ENCODE results near the gene ATXN1. TPM values are rescaled to one million over a fixed set of nuclear protein-coding genes. Genes with fewer than 3 reads are reported as not detected.

Gene ATXN1
- total RNA-seq, 1 donor: 48.5 TPM

- Histone ChIP-seq H3K27me3 (ENCODE audit: insufficient read depth, low read length) (no peaks in the 10 kb centered on the region), H2AFZ (ENCODE audit: low read length) (no peak overlapping the region), H3K79me2 (ENCODE audit: insufficient read depth, low read length) (no peaks in the 10 kb centered on the region), H3K4me3 (ENCODE audit: insufficient read depth, low read length) (no peak overlapping the region), H3K4me2 (ENCODE audit: insufficient read depth, low read length) (no peak overlapping the region), H3K4me1 (ENCODE audit: insufficient read depth, low read length) (no peaks in the 10 kb centered on the region), H3K27ac (ENCODE audit: low read depth, low read length) (no peak overlapping the region), H3K36me3 (ENCODE audit: insufficient read depth, low read length) (no peaks in the 10 kb centered on the region), H3K9me3 (ENCODE audit: low read depth, low read length) (no peaks in the 10 kb centered on the region), H4K20me1 (ENCODE audit: insufficient read depth, low read length) (no peaks in the 10 kb centered on the region)
- no peak for DNase-seq (ENCODE audit: insufficient read length, low spot score, missing footprints)
- no peak for TF ChIP-seq CTCF (IDR thresholded peaks at IDR 0.05; ENCODE audit: extremely low read depth, low read depth, low read length)
Observed at GRCh38 chr6:16288163-16288562, 473.1 kb downstream of the ATXN1 start.

- no peaks in the 10 kb centered on the region for H3K9me3 ChIP-seq (ENCODE audit: low read depth, low read length)
- no peak overlapping the region for H3K27ac ChIP-seq (ENCODE audit: low read depth, low read length)
- no peaks in the 10 kb centered on the region for H3K36me3 ChIP-seq (ENCODE audit: insufficient read depth, low read length)
- peak overlapping the region; percentile 59 for H2AFZ ChIP-seq (ENCODE audit: low read length)
- H3K4me2 ChIP-seq (ENCODE audit: insufficient read depth, low read length): peak overlapping the region; percentile 56
- H3K79me2 ChIP-seq (ENCODE audit: insufficient read depth, low read length): no peaks in the 10 kb centered on the region
- peak; percentile 89 for DNase-seq (ENCODE audit: insufficient read length, low spot score, missing footprints)
- H4K20me1 ChIP-seq (ENCODE audit: insufficient read depth, low read length): no peaks in the 10 kb centered on the region
- no peaks in the 10 kb centered on the region for H3K4me1 ChIP-seq (ENCODE audit: insufficient read depth, low read length)
- H3K4me3 ChIP-seq (ENCODE audit: insufficient read depth, low read length): peak overlapping the region; percentile 40
- TF ChIP-seq CTCF (IDR thresholded peaks at IDR 0.05; ENCODE audit: extremely low read depth, low read depth, low read length): peak; percentile 85
- no peaks in the 10 kb centered on the region for H3K27me3 ChIP-seq (ENCODE audit: insufficient read depth, low read length)
Observed at GRCh38 chr6:16286151-16286522, 475.1 kb downstream of the ATXN1 start.

- DNase-seq (ENCODE audit: insufficient read length, low spot score, missing footprints): no peak
- Histone ChIP-seq H3K27me3 (ENCODE audit: insufficient read depth, low read length) (no peaks in the 10 kb centered on the region), H3K4me2 (ENCODE audit: insufficient read depth, low read length) (no peak overlapping the region), H3K4me1 (ENCODE audit: insufficient read depth, low read length) (no peaks in the 10 kb centered on the region), H3K9me3 (ENCODE audit: low read depth, low read length) (no peaks in the 10 kb centered on the region), H2AFZ (ENCODE audit: low read length) (no peak overlapping the region), H4K20me1 (ENCODE audit: insufficient read depth, low read length) (no peaks in the 10 kb centered on the region), H3K36me3 (ENCODE audit: insufficient read depth, low read length) (no peaks in the 10 kb centered on the region), H3K4me3 (ENCODE audit: insufficient read depth, low read length) (no peak overlapping the region), H3K27ac (ENCODE audit: low read depth, low read length) (no peak overlapping the region), H3K79me2 (ENCODE audit: insufficient read depth, low read length) (no peaks in the 10 kb centered on the region)
- TF ChIP-seq CTCF (IDR thresholded peaks at IDR 0.05; ENCODE audit: extremely low read depth, low read depth, low read length): no peak
Observed at GRCh38 chr6:16285467-16286150, 475.7 kb downstream of the ATXN1 start.

GRCh38 chr6:16284472-16284871, 476.8 kb downstream of the ATXN1 start:
- no peak overlapping the region for H3K27ac ChIP-seq (ENCODE audit: low read depth, low read length)
- H3K36me3 ChIP-seq (ENCODE audit: insufficient read depth, low read length): no peaks in the 10 kb centered on the region
- no peaks in the 10 kb centered on the region for H3K9me3 ChIP-seq (ENCODE audit: low read depth, low read length)
- H3K4me3 ChIP-seq (ENCODE audit: insufficient read depth, low read length): no peak overlapping the region
- TF ChIP-seq CTCF (IDR thresholded peaks at IDR 0.05; ENCODE audit: extremely low read depth, low read depth, low read length): no peak
- H2AFZ ChIP-seq (ENCODE audit: low read length): no peak overlapping the region
- no peaks in the 10 kb centered on the region for H3K79me2 ChIP-seq (ENCODE audit: insufficient read depth, low read length)
- no peak for DNase-seq (ENCODE audit: insufficient read length, low spot score, missing footprints)
- no peaks in the 10 kb centered on the region for H3K27me3 ChIP-seq (ENCODE audit: insufficient read depth, low read length)
- no peak overlapping the region for H3K4me2 ChIP-seq (ENCODE audit: insufficient read depth, low read length)
- H3K4me1 ChIP-seq (ENCODE audit: insufficient read depth, low read length): no peaks in the 10 kb centered on the region
- H4K20me1 ChIP-seq (ENCODE audit: insufficient read depth, low read length): no peaks in the 10 kb centered on the region
